NT2/D1 (cell line): ENCODE results near the gene NAPG.
"Not testable (repeated sequence)": the region's sequence is repeated elsewhere in the genome, so short reads cannot be mapped to it uniquely, and the experiment has no call there.

Experiments
- DNase-seq: peaks from one replicate; pipeline ENCODE4 v3.0.0-alpha.2; 2011; ENCODE audit warnings: low read depth, low spot score
- H3K27me3 ChIP-seq: 2 replicates; pipeline ENCODE4 v1.6.0; 2011; ENCODE audit warnings: mild to moderate bottlenecking; ENCODE audit not compliant: insufficient read length, insufficient read depth
- H3K36me3 ChIP-seq: 2 replicates; pipeline ENCODE4 v1.6.1; 2011; ENCODE audit warnings: mild to moderate bottlenecking, low read length, mixed read lengths; ENCODE audit not compliant: insufficient read depth, insufficient read length
- H3K4me1 ChIP-seq: 2 replicates; pipeline ENCODE4 v1.5.1; 2011; ENCODE audit not compliant: insufficient read depth, insufficient read length
- H3K4me3 ChIP-seq: 2 replicates; pipeline ENCODE4 v1.5.1; 2011; ENCODE audit warnings: low read depth; ENCODE audit not compliant: insufficient read length
- H3K9ac ChIP-seq: 2 replicates; pipeline ENCODE4 v1.6.0; 2011; ENCODE audit warnings: low read depth; ENCODE audit not compliant: insufficient read length
- H3K9me3 ChIP-seq: 2 replicates; pipeline ENCODE4 v1.5.1; 2011; ENCODE audit warnings: mild to moderate bottlenecking, low read length; ENCODE audit not compliant: insufficient read depth
- SUZ12 ChIP-seq: IDR thresholded peaks from 2 replicates; pipeline ENCODE4 v1.6.1; 2011; ENCODE audit not compliant: insufficient read length, insufficient read depth; ENCODE audit errors: extremely low read depth
- YY1 ChIP-seq: IDR thresholded peaks from 2 replicates; pipeline ENCODE4 v1.6.1; 2011; ENCODE audit not compliant: insufficient read length, insufficient read depth
- ZNF274 ChIP-seq: IDR thresholded peaks from 2 replicates; pipeline ENCODE4 v1.6.1; 2011; ENCODE audit warnings: mild to moderate bottlenecking, low read depth, low read length

The NAPG gene

DNA sequence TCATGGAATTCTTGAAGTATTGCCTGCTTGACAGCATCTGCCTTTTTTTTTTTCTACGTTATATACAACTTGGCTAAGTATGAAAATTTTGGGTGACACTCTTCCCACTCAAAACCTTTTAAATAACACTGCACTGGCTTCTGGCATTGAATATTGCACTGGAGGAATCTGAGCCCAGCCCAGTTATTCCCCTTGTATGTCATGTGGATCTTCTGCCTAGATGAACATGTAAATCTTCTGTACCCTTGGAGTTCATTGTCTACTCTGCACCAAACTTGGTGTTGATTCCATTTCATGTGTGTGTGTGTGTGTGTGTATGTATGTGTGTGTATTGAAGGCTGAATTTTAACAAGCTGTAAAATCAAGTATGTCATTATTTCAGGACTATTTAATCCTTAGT is 59.4 kb downstream of the NAPG start:
- H3K27me3 ChIP-seq, result no peaks in the 10 kb centered on the region
- no peaks in the 10 kb centered on the region for H3K36me3 ChIP-seq
- no peak overlapping the region for H3K9ac ChIP-seq
- peaks cover 10% of the 10 kb centered on the region; the same call in 1 of the 2 replicates for H3K9me3 ChIP-seq
- H3K4me3 ChIP-seq, result no peak overlapping the region
- no peak for DNase-seq
- TF ChIP-seq ZNF274, result no peak
- TF ChIP-seq YY1, result no peak
- TF ChIP-seq SUZ12, result no peak
- no peaks in the 10 kb centered on the region for H3K4me1 ChIP-seq

DNA sequence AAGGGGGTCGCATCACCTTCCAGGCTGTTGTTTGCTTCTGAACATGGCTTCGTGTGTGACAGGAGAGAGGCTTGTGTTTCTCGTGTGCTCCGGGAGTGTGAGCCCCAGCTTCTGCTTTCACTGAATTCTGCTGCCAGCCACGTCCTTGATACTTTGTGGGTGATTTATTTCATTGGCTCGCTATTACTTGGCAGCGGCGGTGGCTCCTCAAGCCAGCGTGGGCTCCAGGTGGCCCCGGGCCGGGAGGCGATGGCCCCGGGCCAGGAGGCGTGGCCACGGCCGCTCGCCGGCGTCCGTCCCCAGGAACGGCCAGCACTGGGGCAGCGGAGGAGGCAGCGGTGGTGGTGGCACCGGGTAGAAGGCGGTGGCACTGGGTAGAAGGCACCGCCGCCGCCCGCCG is 63.1 kb downstream of the NAPG start:
- Histone ChIP-seq H3K4me1 (no peaks in the 10 kb centered on the region), H3K27me3 (no peaks in the 10 kb centered on the region), H3K9me3 (no peaks in the 10 kb centered on the region), H3K36me3 (no peaks in the 10 kb centered on the region), H3K9ac (no peak overlapping the region), H3K4me3 (no peak overlapping the region)
- TF ChIP-seq ZNF274 (no peak), YY1 (no peak), SUZ12 (no peak)
- no peak for DNase-seq

- no peak overlapping the region for H3K9ac ChIP-seq
- DNase-seq, result no peak
- H3K4me1 ChIP-seq, result no peaks in the 10 kb centered on the region
- H3K27me3 ChIP-seq, result no peaks in the 10 kb centered on the region
- no peak overlapping the region for H3K4me3 ChIP-seq
- no peaks in the 10 kb centered on the region for H3K9me3 ChIP-seq
- no peaks in the 10 kb centered on the region for H3K36me3 ChIP-seq
- TF ChIP-seq ZNF274, result no peak
- no peak for TF ChIP-seq SUZ12
- TF ChIP-seq YY1, result no peak
Measured at GRCh38 chr18:10590412-10590811, 64.6 kb downstream of the NAPG start.

GRCh38 chr18:10591896-10592295 is 66.1 kb downstream of the NAPG start:
- H3K9ac ChIP-seq, result no peak overlapping the region
- no peak overlapping the region for H3K4me3 ChIP-seq
- no peaks in the 10 kb centered on the region for H3K36me3 ChIP-seq
- H3K27me3 ChIP-seq, result no peaks in the 10 kb centered on the region
- H3K4me1 ChIP-seq, result no peaks in the 10 kb centered on the region
- TF ChIP-seq YY1 (no peak), SUZ12 (no peak), ZNF274 (no peak)
- DNase-seq, result no peak
- no peaks in the 10 kb centered on the region for H3K9me3 ChIP-seq

DNA sequence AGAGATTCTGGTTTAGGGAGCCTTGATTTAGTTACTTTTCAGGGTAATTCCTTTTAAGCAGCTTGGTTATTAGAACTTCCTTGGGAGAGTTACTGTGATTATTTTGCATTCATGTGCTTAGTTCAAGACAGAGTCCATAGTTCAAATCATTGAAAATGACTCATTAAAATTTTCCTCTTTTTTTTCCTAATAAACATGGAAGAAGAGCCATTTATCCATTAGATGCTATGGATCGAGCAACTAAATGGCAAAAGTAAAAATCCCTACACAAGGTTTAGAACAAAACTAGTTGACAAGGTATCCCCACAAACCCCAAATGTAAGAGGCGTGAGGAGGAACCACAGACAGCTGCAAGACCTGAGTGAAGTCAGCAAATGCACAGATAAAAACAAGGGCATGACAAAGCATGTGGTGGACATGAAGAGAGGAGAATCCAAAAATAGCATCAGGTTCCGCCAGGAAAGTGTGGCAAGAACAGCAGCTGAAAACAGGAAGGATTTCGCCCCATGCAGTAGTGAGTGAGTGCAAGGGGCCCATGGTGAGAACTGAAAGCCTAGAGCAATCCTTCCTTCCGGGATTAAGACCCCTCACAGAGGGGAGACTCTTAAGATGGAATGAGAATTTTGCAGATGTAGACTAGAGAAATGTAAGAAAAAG is 67.7 kb downstream of the NAPG start:
- not testable (repeated sequence) for H3K27me3 ChIP-seq, H3K36me3 ChIP-seq, H3K9me3 ChIP-seq, H3K4me1 ChIP-seq, H3K4me3 ChIP-seq, DNase-seq, H3K9ac ChIP-seq

DNA sequence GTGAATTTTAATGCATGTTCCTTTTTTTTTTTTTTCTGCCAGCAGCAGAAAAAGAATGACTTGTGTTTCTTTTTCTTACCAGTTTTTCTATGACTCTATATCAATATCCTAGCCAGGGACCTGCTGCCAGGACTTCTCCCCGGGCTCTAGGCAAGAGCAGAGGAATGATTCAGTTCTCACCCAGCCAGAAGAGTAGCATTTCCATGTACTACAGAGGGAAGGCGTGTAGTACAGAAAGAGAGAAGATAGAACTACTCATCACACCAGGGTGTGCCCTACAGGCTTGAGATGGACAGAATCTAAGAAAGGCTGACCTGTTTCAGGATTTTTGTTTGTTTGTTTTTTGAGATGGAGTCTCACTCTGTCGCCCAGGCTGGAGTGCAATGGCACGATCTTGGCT is 70.1 kb downstream of the NAPG start:
- H3K4me3 ChIP-seq, DNase-seq, H3K4me1 ChIP-seq, H3K27me3 ChIP-seq, H3K9me3 ChIP-seq, H3K36me3 ChIP-seq, H3K9ac ChIP-seq: not testable (repeated sequence)

DNA sequence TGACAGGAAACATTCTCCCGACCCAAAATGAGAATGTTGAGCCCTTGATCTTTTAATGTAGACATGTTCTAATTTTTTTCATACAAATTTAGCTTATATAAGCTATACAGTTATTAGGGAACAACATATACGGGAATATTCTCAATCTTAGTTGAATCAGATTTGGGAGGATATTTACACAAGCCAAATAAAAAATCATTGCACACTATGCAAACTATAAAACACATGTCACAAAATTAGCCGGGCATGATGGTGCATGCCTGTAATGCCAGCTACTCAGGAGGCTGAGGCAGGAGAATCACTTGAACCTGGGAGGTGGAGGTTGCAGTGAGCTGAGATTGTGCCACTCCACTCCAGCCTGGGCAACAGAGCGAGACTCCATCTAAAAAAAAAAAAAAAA is 71.9 kb downstream of the NAPG start:
- not testable (repeated sequence) for H3K4me1 ChIP-seq, H3K9me3 ChIP-seq, H3K36me3 ChIP-seq, H3K4me3 ChIP-seq, H3K9ac ChIP-seq, DNase-seq, H3K27me3 ChIP-seq

DNA sequence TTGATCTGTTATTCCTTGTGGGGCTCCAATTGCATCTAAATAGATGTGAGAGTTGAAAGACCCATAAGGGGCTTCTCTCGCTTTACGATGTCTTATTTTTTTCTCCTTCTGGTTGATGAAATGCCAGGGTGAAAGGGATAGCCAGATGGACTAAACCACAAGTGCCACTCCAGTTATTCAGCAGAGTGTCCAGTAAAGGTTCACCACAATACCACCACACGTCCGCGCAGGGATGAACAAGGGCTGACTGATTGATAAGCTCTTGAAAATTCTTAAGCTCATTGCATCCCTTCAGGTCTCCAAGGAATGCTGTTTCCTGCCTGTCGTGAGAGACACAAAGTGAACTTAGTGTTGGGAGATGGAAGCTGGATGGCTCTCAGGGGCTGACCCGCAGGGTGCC is 74.9 kb downstream of the NAPG start:
- H3K4me3 ChIP-seq, result not testable (repeated sequence)

More for the DNA sequence above, 74.9 kb downstream of the NAPG start:
- H3K9ac ChIP-seq, H3K36me3 ChIP-seq, H3K4me1 ChIP-seq, DNase-seq, H3K9me3 ChIP-seq, H3K27me3 ChIP-seq: not testable (repeated sequence)
